Measurements from ENCODE around the gene MESP1.

DNA sequence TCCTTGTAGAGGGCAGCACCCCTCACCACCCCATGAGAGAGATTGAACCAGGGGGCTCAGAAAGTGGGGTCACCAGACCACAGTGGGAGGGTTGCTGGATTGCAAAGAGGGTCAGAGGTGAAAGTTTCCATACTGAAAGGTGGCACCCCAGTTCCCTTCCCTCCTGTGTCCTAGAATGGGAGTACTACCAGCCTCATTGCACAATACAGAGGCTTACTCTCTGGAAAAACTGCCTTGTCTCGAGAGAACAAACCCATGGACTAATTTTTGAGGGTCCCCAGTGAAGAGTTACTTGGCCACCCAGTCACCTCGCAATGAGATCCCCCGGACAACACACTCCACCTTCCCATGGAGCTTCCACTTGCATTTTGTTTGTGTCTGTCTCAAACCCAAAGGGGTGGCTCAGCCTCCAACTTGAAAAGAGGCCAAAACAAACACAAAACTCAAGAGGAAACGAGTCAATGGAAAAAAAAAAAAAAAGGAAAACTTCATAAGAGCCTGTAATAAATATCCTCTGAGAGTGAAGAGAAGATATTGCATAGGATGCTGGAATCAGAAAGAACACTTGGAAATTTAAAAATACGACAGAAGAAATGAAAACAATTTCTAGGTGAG, 43.7 kb upstream of the MESP1 start:
- TF ChIP-seq, protein P1, sequence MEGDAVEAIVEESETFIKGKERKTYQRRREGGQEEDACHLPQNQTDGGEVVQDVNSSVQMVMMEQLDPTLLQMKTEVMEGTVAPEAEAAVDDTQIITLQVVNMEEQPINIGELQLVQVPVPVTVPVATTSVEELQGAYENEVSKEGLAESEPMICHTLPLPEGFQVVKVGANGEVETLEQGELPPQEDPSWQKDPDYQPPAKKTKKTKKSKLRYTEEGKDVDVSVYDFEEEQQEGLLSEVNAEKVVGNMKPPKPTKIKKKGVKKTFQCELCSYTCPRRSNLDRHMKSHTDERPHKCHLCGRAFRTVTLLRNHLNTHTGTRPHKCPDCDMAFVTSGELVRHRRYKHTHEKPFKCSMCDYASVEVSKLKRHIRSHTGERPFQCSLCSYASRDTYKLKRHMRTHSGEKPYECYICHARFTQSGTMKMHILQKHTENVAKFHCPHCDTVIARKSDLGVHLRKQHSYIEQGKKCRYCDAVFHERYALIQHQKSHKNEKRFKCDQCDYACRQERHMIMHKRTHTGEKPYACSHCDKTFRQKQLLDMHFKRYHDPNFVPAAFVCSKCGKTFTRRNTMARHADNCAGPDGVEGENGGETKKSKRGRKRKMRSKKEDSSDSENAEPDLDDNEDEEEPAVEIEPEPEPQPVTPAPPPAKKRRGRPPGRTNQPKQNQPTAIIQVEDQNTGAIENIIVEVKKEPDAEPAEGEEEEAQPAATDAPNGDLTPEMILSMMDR (conservative IDR thresholded peaks at IDR 0.05; ENCODE audit: low read length), result no peak
- no peak for TF ChIP-seq EZH2phosphoT487 (IDR thresholded peaks at IDR 0.05; ENCODE audit: borderline replicate concordance)
